Breast epithelium (tissue), 4 donors: ENCODE measurements around the gene IPO4. TPM values are rescaled to one million over a fixed set of nuclear protein-coding genes. Genes with fewer than 3 reads are reported as not detected.
"Not testable (repeated sequence)": the region's sequence is repeated elsewhere in the genome, so short reads cannot be mapped to it uniquely, and the experiment has no call there.

Source experiments
- DNase-seq, 2 donors: peaks; one replicate each; pipeline ENCODE4 v3.0.0-alpha.2; 2019; ENCODE audit warnings: low spot score in 2 of 2
- H3K27ac ChIP-seq, 2 donors: fragments of 200-600 bp; sonication (generic) in 1 of 2; one replicate each; pipeline ENCODE4 v1.5.1; 2016 to 2019; ENCODE audit warnings: mild to moderate bottlenecking in 1 of 2
- H3K27me3 ChIP-seq, 2 donors: fragments of 200-600 bp; sonication (generic) in 1 of 2; one replicate each; pipeline versions ENCODE4 v1.5.1 to v1.6.0; 2017 to 2019; ENCODE audit warnings: control low read depth in 1 of 2, mild to moderate bottlenecking in 1 of 2
- H3K36me3 ChIP-seq: fragments of 200-600 bp; one replicate; pipeline ENCODE4 v1.5.1; 2019
- H3K4me1 ChIP-seq, 2 donors: fragments of 200-600 bp; sonication (generic); one replicate each; pipeline ENCODE4 v1.5.1; 2016 to 2019; ENCODE audit warnings: control low read depth in 1 of 2
- H3K4me3 ChIP-seq, 3 donors: fragments of 200-600 bp; sonication (generic); 1 replicate in 2 of 3; 2 replicates in 1 of 3; pipeline ENCODE4 v1.5.1; 2016 to 2019; ENCODE audit warnings: mild to moderate bottlenecking in 3 of 3, moderate library complexity in 2 of 3
- H3K9me3 ChIP-seq, 2 donors: fragments of 200-600 bp; sonication (generic) in 1 of 2; one replicate each; pipeline ENCODE4 v1.5.1; 2016 to 2019; ENCODE audit warnings: control low read depth in 1 of 2
- POLR2A ChIP-seq: fragments of 450-650 bp; IDR thresholded peaks from one replicate; pipeline ENCODE4 v1.6.1; 2016; ENCODE audit warnings: antibody characterized with exemption, mild to moderate bottlenecking, moderate library complexity
- POLR2AphosphoS5 ChIP-seq, 3 donors: sonication (generic); formaldehyde crosslinking; IDR thresholded peaks; one replicate each; pipeline ENCODE4 v1.6.1; 2017; ENCODE audit warnings: antibody characterized with exemption in 3 of 3
- intact Hi-C: fragments of 100-400 bp; cut with DNase I; formaldehyde crosslinking; loops from one replicate; pipeline ENCODE4 v1.15.1; 2023; ENCODE audit warnings: low total_unique reads
- total RNA-seq, 3 donors: library from RNA; depleted of rRNA; stranded (reverse); fragments of >200 nt; gene quantifications; one replicate each; pipeline ENCODE4 v1.1.0, GENCODE V29; 2016
- TF ChIP-seq, protein P1 (sequence below), 3 donors: fragments of 450-650 bp; IDR thresholded peaks; one replicate each; pipeline ENCODE4 v1.5.1; 2016 to 2017; ENCODE audit warnings: antibody characterized with exemption in 3 of 3, mild to moderate bottlenecking in 3 of 3, moderate library complexity in 3 of 3

IPO4 gene
- total RNA-seq, 3 donors from 2014 or later: 17.0 to 41.6 (median 21.7) TPM

DNA sequence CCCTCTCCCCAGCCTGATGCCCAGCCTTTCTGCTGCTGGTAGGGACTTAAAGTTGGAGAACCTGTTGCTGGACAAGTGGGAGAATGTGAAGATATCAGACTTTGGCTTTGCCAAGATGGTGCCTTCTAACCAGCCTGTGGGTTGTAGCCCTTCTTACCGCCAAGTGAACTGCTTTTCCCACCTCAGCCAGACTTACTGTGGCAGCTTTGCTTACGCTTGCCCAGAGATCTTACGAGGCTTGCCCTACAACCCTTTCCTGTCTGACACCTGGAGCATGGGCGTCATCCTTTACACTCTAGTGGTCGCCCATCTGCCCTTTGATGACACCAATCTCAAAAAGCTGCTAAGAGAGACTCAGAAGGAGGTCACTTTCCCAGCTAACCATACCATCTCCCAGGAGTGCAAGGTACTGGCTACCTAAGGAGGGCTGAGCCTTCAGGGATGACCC, 18.5 kb upstream of the IPO4 start:
- H3K9me3 ChIP-seq: no peaks in the 10 kb centered on the region
- DNase-seq: no peak
- no peak for TF ChIP-seq POLR2AphosphoS5 (IDR thresholded peaks at IDR 0.05)
- TF ChIP-seq, protein P1, sequence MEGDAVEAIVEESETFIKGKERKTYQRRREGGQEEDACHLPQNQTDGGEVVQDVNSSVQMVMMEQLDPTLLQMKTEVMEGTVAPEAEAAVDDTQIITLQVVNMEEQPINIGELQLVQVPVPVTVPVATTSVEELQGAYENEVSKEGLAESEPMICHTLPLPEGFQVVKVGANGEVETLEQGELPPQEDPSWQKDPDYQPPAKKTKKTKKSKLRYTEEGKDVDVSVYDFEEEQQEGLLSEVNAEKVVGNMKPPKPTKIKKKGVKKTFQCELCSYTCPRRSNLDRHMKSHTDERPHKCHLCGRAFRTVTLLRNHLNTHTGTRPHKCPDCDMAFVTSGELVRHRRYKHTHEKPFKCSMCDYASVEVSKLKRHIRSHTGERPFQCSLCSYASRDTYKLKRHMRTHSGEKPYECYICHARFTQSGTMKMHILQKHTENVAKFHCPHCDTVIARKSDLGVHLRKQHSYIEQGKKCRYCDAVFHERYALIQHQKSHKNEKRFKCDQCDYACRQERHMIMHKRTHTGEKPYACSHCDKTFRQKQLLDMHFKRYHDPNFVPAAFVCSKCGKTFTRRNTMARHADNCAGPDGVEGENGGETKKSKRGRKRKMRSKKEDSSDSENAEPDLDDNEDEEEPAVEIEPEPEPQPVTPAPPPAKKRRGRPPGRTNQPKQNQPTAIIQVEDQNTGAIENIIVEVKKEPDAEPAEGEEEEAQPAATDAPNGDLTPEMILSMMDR (IDR thresholded peaks at IDR 0.05): no peak
- no peak for TF ChIP-seq POLR2A
- H3K27ac ChIP-seq: no peak overlapping the region
- H3K4me1 ChIP-seq: no peaks in the 10 kb centered on the region
- intact Hi-C loops: no loop called here
- no peak overlapping the region for H3K4me3 ChIP-seq
- H3K36me3 ChIP-seq: no peaks in the 10 kb centered on the region
- no peaks in the 10 kb centered on the region for H3K27me3 ChIP-seq

DNA sequence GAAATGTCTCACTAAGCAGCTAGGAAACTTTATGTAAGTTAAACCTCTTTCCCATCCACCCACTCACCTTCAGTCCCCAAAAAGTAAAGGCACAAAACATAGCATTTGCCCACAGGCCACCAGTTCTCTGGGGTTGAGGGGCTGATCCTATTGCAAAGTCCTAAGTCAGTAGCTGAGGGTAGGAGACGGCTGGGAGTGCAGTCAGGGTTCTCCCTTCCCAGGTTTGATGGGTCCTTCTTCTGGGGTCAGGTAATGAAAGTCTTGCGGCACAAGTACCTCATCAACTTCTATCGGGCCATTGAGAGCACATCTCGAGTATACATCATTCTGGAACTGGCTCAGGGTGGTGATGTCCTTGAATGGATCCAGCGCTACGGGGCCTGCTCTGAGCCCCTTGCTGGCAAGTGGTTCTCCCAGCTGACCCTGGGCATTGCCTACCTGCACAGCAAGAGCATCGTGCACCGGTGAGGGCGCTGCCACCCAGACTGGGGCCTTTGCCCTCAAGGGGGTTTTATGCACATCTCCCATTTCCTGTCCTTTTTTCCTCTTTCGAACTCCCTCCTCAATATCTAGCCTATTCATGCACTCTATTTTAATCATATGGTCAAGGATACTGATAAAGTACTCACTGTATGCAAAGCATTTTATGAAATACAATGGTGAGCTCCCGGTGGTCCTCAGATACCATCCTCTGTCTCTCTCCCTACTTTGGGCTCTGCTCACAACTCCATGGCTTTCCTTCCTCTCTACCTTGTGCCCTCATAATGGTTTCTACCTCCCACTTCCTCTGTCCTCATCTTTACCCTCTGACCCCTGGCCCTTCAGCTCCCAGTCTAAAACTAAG, 17.9 kb upstream of the IPO4 start:
- intact Hi-C loops: no loop called here
- no peak overlapping the region for H3K27ac ChIP-seq
- DNase-seq: no peak

DNA sequence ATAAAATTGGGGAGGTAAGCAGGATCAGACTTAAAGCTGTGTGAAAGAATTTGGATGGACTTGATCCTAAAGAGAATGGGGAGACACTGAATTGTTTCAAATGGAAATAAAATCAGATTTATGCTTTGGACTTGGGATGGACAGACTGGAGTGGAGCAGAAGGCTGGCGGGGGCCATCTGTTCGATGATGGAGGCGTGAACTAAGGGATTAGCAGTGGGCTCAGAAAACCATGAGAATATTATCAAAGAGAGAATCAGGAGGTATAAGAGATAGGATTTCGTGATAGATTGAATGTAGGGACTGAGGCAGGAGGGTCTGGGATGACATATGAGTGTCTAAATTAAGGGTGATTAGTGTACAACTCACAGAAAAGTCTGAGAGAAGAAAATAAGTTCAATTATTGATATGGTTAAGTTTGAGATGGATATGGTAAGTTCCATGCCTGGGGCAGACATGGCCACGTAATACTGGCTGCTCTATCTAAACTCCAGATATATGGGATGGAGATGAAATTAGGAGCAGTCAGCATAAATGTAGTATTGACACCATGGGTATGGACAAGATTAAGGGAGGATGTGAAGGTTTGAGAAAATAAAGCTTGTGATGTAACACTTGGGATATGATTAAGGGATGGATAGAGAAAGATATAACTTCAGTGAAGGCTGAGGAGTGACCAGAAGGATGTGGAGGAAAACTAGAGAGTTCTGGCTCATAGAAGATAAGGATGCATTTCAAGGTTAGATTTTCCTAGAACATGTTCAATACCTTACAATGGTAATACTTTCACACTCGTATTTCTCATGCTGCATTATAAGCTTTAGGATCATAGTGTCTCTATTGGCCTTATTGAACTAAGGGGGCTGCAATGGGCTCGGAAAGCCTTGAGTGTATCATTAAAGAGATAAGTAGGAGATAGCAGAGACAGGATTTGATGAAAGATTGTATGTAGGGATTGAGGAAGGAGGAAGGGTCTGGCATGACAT, 15.8 kb upstream of the IPO4 start:
- H3K4me1 ChIP-seq: no peaks in the 10 kb centered on the region
- H3K27me3 ChIP-seq: no peaks in the 10 kb centered on the region
- no peak for TF ChIP-seq POLR2AphosphoS5 (IDR thresholded peaks at IDR 0.05)
- TF ChIP-seq, protein P1 (IDR thresholded peaks at IDR 0.05): no peak
- no peak for TF ChIP-seq POLR2A
- intact Hi-C loops: no loop called here
- DNase-seq: no peak
- no peaks in the 10 kb centered on the region for H3K9me3 ChIP-seq
- H3K36me3 ChIP-seq: no peaks in the 10 kb centered on the region
- no peak overlapping the region for H3K4me3 ChIP-seq
- no peak overlapping the region for H3K27ac ChIP-seq

More for the DNA sequence above, 17.9 kb upstream of the IPO4 start:
- H3K27me3 ChIP-seq: no peaks in the 10 kb centered on the region
- H3K36me3 ChIP-seq: no peaks in the 10 kb centered on the region
- no peaks in the 10 kb centered on the region for H3K9me3 ChIP-seq
- no peak overlapping the region for H3K4me3 ChIP-seq
- no peaks in the 10 kb centered on the region for H3K4me1 ChIP-seq
- TF ChIP-seq POLR2AphosphoS5 (IDR thresholded peaks at IDR 0.05) (no peak), POLR2A (no peak)
- TF ChIP-seq, protein P1 (IDR thresholded peaks at IDR 0.05): no peak

DNA sequence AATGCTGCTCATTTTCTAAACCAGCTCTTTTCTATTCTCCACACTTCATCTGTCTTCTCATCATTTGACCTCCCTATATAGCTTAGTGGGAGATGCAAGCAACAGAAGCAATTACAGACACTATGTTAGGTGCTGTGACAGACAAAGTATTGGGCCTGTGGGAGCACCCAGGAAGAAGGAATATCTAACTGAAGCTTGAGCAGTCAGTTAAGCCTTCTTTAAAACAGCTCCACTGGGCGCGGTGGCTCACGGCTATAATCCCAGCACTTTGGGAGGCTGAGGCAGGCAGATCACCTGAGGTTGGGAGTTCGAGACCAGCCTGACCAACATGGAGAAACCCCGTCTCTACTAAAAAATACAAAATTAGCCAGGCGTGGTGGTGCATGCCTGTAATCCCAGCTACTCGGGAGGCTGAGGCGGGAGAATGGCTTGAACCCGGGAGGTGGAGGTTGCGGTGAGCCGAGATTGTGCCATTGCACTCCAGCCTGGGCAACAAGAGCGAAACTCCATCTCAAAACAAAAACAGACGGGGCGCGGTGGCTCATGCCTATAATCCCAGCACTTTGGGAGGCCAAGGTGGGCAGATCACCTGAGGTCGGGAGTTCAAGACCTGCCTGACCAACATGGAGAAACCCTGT, 14.8 kb upstream of the IPO4 start:
- not testable (repeated sequence) for DNase-seq

DNA sequence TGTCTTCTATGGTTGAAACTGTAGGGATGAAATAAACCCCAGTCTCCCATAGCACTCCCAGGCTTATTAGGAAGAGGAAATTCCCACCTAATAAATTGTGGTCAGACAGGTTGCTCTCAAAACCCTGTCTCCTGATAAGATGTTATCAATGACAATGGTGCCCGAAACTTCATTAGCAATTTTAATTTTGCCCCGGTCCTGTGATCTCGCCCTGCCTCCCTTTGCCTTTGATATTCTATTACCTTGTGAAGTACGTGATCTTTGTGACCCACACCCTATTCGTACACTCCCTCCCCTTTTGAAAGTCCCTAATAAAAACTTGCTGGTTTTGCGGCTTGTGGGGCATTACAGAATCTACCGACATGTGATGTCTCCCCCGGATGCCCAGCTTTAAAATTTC, 13.9 kb upstream of the IPO4 start:
- H3K27ac ChIP-seq, intact Hi-C loops, H3K4me1 ChIP-seq, H3K27me3 ChIP-seq, H3K36me3 ChIP-seq, H3K9me3 ChIP-seq, DNase-seq, H3K4me3 ChIP-seq: not testable (repeated sequence)

More for the DNA sequence above, 14.8 kb upstream of the IPO4 start:
- H3K4me3 ChIP-seq, H3K9me3 ChIP-seq, H3K4me1 ChIP-seq, H3K36me3 ChIP-seq, intact Hi-C loops, H3K27ac ChIP-seq, H3K27me3 ChIP-seq: not testable (repeated sequence)
